ENCODE data around the gene TAF1B. TPM values are rescaled to one million over a fixed set of nuclear protein-coding genes. Genes with fewer than 3 reads are reported as not detected.

TAF1B gene
- total and polyA plus RNA-seq, 8 donors, result 22.0 to 33.9 (median 28.2) TPM

- Histone ChIP-seq H3K27ac (no peak overlapping the region), H3K9me3 (no peaks in the 10 kb centered on the region), H3K36me3 (no peaks in the 10 kb centered on the region), H3K27me3 (peaks cover 0 to 8% of the 10 kb centered on the region in 2 donors), H3K4me3 (no peak overlapping the region), H3K4me1 (peaks cover 16 to 31% of the 10 kb centered on the region in 2 donors)
- ATAC-seq, result no peak
- no peak for DNase-seq
- no peak for TF ChIP-seq CTCF (IDR thresholded peaks at IDR 0.05)
- intact Hi-C loops (cut with DNase I), result no loop called here
Observed at GRCh38 chr2:9971105-9971818, 128.0 kb downstream of the TAF1B start.

DNA sequence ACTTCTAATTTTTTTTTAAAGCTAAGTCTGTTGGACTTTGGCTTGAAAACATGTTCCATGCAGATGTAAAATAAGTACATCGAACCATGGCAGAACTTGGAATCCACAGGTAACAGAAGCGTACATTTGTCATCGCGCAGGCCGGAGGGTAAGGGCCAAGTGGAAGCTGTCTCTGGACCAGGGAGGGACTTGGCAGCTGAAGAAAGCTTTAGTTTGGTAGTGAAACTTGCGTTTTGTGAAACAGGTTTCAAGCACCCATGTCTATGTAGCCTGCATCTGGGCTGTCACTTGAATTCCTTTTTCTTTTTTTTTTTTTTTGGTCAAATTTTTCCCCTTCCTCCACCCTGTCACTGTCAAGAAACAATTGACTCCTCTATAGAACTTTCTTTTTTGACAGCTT is 128.6 kb downstream of the TAF1B start:
- ATAC-seq (no peak), DNase-seq (no peak)
- Histone ChIP-seq H3K4me3 (no peak overlapping the region), H3K27ac (no peak overlapping the region), H3K36me3 (no peaks in the 10 kb centered on the region), H3K4me1 (peaks cover 16 to 37% of the 10 kb centered on the region in 2 donors), H3K9me3 (no peaks in the 10 kb centered on the region), H3K27me3 (peaks cover 0 to 8% of the 10 kb centered on the region in 2 donors)
- no peak for TF ChIP-seq CTCF (IDR thresholded peaks at IDR 0.05)
- intact Hi-C loops (cut with DNase I), result no loop called here

DNA sequence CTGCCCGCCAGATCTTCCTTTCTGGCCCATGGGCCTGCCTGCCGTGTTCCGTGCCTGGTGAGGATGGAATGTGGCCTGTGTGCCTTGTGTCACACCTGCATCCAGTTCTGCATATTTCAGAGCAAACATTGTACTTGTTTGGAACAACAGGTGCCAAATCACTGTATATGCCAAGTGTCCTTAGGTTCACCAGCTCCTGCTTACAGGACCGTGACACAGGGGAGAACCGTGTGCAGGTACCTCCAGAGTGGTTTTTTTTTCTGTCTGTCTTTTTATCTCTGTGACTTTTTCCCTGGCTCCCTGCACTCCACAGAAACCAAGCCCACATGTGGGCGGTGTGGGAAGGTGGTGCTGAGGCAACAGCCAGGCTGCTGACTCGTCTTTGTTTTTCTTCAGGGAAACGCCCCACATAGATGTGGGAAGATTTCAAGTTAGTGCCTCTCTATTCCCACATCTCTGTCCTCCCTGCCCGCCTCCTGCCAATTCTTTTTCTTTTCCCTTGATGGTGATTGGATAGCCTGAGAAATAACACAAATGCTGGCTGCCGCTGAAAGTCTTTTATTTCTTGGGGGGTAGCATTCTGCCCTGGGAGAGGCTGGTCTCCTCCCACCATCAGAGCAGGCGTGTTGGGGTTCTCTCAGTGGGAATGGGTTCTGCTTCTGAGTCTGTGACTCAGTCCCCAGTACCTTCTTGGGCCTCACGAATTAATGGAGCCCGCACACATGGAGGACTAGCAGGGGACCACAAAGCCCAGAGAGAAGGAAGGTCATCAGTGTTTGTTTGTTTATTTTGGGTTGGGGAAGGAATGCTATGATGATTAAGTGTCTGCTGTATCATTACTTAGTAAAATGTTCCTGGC is 129.6 kb downstream of the TAF1B start:
- Histone ChIP-seq H3K36me3 (no peaks in the 10 kb centered on the region), H3K27me3 (peaks cover 0 to 8% of the 10 kb centered on the region in 2 donors), H3K4me1 (peaks cover 16 to 37% of the 10 kb centered on the region in 2 donors), H3K27ac (no peak overlapping the region), H3K9me3 (no peaks in the 10 kb centered on the region), H3K4me3 (no peak overlapping the region)
- DNase-seq (no peak), ATAC-seq (peak; percentile 8)
- intact Hi-C loops (cut with DNase I), result no loop called here
- TF ChIP-seq CTCF (IDR thresholded peaks at IDR 0.05), result no peak

- DNase-seq (no peak), ATAC-seq (no peak)
- Histone ChIP-seq H3K4me3 (no peak overlapping the region), H3K4me1 (peaks cover 14 to 32% of the 10 kb centered on the region in 2 donors), H3K27ac (no peak overlapping the region), H3K9me3 (no peaks in the 10 kb centered on the region), H3K36me3 (no peaks in the 10 kb centered on the region), H3K27me3 (peaks cover 0 to 12% of the 10 kb centered on the region in 2 donors)
- no peak for TF ChIP-seq CTCF (IDR thresholded peaks at IDR 0.05)
- intact Hi-C loops (cut with DNase I), result no loop called here
Observed at GRCh38 chr2:9973690-9974089, 130.4 kb downstream of the TAF1B start.

- Histone ChIP-seq H3K9me3 (no peaks in the 10 kb centered on the region), H3K4me1 (peaks cover 10 to 32% of the 10 kb centered on the region in 2 donors), H3K27ac (no peak overlapping the region), H3K4me3 (no peak overlapping the region), H3K36me3 (no peaks in the 10 kb centered on the region), H3K27me3 (peaks cover 0 to 15% of the 10 kb centered on the region in 2 donors)
- DNase-seq (peak in 2 of 4 donors; percentile 86 to 87), ATAC-seq (peak; percentile 16)
- intact Hi-C loops (cut with DNase I), result no loop called here
- TF ChIP-seq CTCF (IDR thresholded peaks at IDR 0.05), result no peak
Observed at GRCh38 chr2:9974343-9974742, 131.1 kb downstream of the TAF1B start.

Data from left lung (tissue), 10 donors.